ENCODE results near the gene CD209. TPM values are rescaled to one million over a fixed set of nuclear protein-coding genes. Genes with fewer than 3 reads are reported as not detected.

Gene CD209
- total RNA-seq, 1 experiment from 2014 or later: not detected

DNA sequence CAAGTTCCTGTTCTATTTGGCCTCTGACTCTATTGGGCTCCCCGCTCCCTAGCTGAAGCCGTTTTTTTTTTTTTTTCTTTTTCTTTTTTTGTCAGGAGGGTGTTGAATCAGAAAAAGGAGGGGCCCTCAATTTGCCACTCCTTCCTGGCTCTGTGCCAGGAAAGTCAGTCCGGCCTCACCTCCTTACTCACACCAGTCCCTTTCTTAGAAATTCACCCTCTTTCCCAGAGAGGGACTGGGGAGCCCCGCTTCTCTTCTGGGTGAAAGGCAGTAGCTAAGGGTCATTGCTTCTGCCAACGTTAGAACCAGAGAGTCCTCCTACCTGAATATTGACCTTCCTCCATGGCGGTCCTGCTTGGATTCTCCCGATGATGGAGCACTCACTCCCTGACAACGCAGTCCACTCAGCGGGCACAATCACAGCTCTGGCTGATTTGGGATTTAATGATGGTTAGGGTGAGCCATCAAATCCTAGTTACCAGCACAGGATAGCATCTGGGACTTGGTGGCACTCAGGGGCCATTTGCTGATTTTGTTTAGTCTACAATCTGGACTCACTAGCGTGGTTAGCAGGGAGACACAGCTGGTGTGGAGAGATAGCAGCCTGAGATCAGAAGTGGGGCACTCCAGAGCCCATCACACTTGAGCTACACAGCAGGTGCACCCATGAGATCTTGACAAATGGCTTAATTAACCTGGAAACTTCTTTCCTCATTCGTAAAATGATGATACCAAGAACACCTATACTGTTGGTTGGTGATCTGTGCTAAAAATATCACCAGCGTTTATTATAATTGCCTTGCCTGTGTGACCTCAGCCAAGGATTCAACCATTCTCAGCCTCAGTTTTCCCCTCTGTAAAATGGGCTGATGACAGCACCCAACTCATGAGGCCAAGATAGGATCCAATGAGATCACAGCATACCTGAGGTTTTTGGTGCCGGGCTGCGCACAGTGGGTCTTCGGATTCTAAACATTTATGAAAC, 47.6 kb downstream of the CD209 start:
- no peak for DNase-seq
- H3K27ac Mint-ChIP-seq (ENCODE audit: unreplicated experiment): no peak overlapping the region
- TF ChIP-seq, protein P1, sequence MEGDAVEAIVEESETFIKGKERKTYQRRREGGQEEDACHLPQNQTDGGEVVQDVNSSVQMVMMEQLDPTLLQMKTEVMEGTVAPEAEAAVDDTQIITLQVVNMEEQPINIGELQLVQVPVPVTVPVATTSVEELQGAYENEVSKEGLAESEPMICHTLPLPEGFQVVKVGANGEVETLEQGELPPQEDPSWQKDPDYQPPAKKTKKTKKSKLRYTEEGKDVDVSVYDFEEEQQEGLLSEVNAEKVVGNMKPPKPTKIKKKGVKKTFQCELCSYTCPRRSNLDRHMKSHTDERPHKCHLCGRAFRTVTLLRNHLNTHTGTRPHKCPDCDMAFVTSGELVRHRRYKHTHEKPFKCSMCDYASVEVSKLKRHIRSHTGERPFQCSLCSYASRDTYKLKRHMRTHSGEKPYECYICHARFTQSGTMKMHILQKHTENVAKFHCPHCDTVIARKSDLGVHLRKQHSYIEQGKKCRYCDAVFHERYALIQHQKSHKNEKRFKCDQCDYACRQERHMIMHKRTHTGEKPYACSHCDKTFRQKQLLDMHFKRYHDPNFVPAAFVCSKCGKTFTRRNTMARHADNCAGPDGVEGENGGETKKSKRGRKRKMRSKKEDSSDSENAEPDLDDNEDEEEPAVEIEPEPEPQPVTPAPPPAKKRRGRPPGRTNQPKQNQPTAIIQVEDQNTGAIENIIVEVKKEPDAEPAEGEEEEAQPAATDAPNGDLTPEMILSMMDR (IDR thresholded peaks at IDR 0.05; ENCODE audit: insufficient read depth in 1 of 2, low read depth in 1 of 2, low read length in 1 of 2, severe bottlenecking in 1 of 2, unreplicated experiment in 1 of 2): no peak
- Histone ChIP-seq H3K36me3 (ENCODE audit: control insufficient read depth, insufficient read depth, low read length) (no peaks in the 10 kb centered on the region), H3K4me1 (no peaks in the 10 kb centered on the region), H3K27me3 (replicated peaks; ENCODE audit: control insufficient read depth, insufficient read depth, low read length) (no peaks in the 10 kb centered on the region), H3K9me3 (no peaks in the 10 kb centered on the region), H3K4me3 (ENCODE audit: low read depth, low read length) (no peak overlapping the region)
- ChIA-PET POLR2A (no interaction called here), CTCF (interaction anchor here (1.4 kb wide), 1 partner anchor 19 kb away, joined by 6 read pairs; the partner anchor contains the start of gene TRAPPC5)
- intact Hi-C loops (cut with micrococcal nuclease; ENCODE audit: unreplicated experiment): no loop called here
- no peaks in the 10 kb centered on the region for H3K27me3 Mint-ChIP-seq (ENCODE audit: insufficient read depth, unreplicated experiment)
- H3K9me3 Mint-ChIP-seq (ENCODE audit: unreplicated experiment): no peaks in the 10 kb centered on the region
- no peak overlapping the region for H3K4me3 Mint-ChIP-seq (ENCODE audit: unreplicated experiment)
- BruUV-seq (replicated peaks): no TSS peak
- H3K4me1 Mint-ChIP-seq (ENCODE audit: low read depth, unreplicated experiment): no peaks in the 10 kb centered on the region
- H3K36me3 Mint-ChIP-seq (ENCODE audit: insufficient read depth, unreplicated experiment): no peaks in the 10 kb centered on the region

DNA sequence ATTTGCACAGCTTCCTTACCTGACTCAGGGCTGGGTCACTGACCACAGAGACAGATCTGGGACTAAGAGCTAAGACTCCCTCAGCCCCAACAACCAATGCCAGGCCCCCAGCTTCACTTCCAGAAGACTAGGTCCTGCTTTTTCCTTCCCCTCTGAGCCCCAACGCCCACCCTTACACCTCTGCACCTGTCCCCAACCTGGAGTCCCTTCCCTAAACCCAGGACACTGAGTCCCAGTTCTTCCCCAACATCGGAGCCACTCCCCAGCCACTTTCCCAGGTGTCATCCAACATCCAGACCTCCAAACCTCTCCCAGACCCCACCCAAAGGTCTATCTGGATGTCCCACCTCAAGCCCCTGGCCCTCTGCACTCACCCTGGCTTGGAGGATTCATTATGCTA, 48.3 kb downstream of the CD209 start:
- Mint-ChIP-seq H3K36me3 (ENCODE audit: insufficient read depth, unreplicated experiment) (no peaks in the 10 kb centered on the region), H3K4me1 (ENCODE audit: low read depth, unreplicated experiment) (no peaks in the 10 kb centered on the region), H3K9me3 (ENCODE audit: unreplicated experiment) (no peaks in the 10 kb centered on the region), H3K27me3 (ENCODE audit: insufficient read depth, unreplicated experiment) (no peaks in the 10 kb centered on the region), H3K4me3 (ENCODE audit: unreplicated experiment) (no peak overlapping the region), H3K27ac (ENCODE audit: unreplicated experiment) (no peak overlapping the region)
- no peak for DNase-seq
- no peaks in the 10 kb centered on the region for H3K27me3 ChIP-seq (replicated peaks; ENCODE audit: control insufficient read depth, insufficient read depth, low read length)
- POLR2A ChIA-PET: no interaction called here
- intact Hi-C loops (cut with micrococcal nuclease; ENCODE audit: unreplicated experiment): no loop called here
- no peaks in the 10 kb centered on the region for H3K36me3 ChIP-seq (ENCODE audit: control insufficient read depth, insufficient read depth, low read length)
- H3K9me3 ChIP-seq: no peaks in the 10 kb centered on the region
- CTCF ChIA-PET: interaction anchor here (0.8 to 1.4 kb wide), 2 partner anchors 18 to 100 kb away, joined by 4 to 6 read pairs; partner anchors contain the start of gene TRAPPC5
- TF ChIP-seq, protein P1 (IDR thresholded peaks at IDR 0.05; ENCODE audit: insufficient read depth in 1 of 2, low read depth in 1 of 2, low read length in 1 of 2, severe bottlenecking in 1 of 2, unreplicated experiment in 1 of 2): no peak
- H3K4me1 ChIP-seq: no peaks in the 10 kb centered on the region
- no TSS peak for BruUV-seq (replicated peaks)
- H3K4me3 ChIP-seq (ENCODE audit: low read depth, low read length): no peak overlapping the region

DNA sequence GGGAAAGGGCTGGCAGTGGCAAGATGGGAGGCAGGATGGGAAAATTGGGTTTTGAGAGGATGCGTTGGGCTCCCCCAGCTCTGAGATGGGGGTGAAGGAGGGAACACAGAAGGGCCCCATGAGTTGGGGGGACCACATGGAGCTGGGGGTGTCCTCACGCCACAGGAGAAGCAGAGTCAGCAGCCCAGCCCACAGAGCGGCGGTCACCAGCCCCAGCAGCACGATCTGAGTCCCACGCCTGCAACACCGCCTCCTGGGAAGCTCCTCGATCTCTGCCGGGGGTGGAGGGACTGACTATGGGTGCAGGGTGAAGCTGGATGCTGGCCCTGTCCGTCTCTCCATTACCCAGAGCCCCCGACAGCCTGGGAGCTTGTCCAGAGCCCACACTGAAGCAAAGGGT, 48.8 kb downstream of the CD209 start:
- POLR2A ChIA-PET: no interaction called here
- Mint-ChIP-seq H3K27ac (ENCODE audit: unreplicated experiment) (no peak overlapping the region), H3K4me3 (ENCODE audit: unreplicated experiment) (no peak overlapping the region)

More for the DNA sequence above, 48.8 kb downstream of the CD209 start:
- no peak overlapping the region for H3K4me3 ChIP-seq (ENCODE audit: low read depth, low read length)
- no peaks in the 10 kb centered on the region for H3K27me3 ChIP-seq (replicated peaks; ENCODE audit: control insufficient read depth, insufficient read depth, low read length)
- H3K4me1 ChIP-seq: no peaks in the 10 kb centered on the region
- DNase-seq: no peak
- H3K9me3 ChIP-seq: no peaks in the 10 kb centered on the region
- intact Hi-C loops (cut with micrococcal nuclease; ENCODE audit: unreplicated experiment): no loop called here
- H3K36me3 ChIP-seq (ENCODE audit: control insufficient read depth, insufficient read depth, low read length): no peaks in the 10 kb centered on the region
- CTCF ChIA-PET: interaction anchor here (0.8 to 1.4 kb wide), 3 partner anchors 18 to 130 kb away, joined by 3 to 6 read pairs (median 4); partner anchors contain the start of gene TRAPPC5
- H3K27me3 Mint-ChIP-seq (ENCODE audit: insufficient read depth, unreplicated experiment): no peaks in the 10 kb centered on the region
- no peaks in the 10 kb centered on the region for H3K9me3 Mint-ChIP-seq (ENCODE audit: unreplicated experiment)
- no TSS peak for BruUV-seq (replicated peaks)
- no peaks in the 10 kb centered on the region for H3K4me1 Mint-ChIP-seq (ENCODE audit: low read depth, unreplicated experiment)
- TF ChIP-seq, protein P1 (IDR thresholded peaks at IDR 0.05; ENCODE audit: insufficient read depth in 1 of 2, low read depth in 1 of 2, low read length in 1 of 2, severe bottlenecking in 1 of 2, unreplicated experiment in 1 of 2): no peak
- no peaks in the 10 kb centered on the region for H3K36me3 Mint-ChIP-seq (ENCODE audit: insufficient read depth, unreplicated experiment)
